ENCODE data around the gene TTC21B. TPM values are rescaled to one million over a fixed set of nuclear protein-coding genes. Genes with fewer than 3 reads are reported as not detected.
"Not testable (repeated sequence)": the region's sequence is repeated elsewhere in the genome, so short reads cannot be mapped to it uniquely, and the experiment has no call there.

The TTC21B gene
- total RNA-seq, 1 experiment from 2014 or later: 18.8 TPM

DNA sequence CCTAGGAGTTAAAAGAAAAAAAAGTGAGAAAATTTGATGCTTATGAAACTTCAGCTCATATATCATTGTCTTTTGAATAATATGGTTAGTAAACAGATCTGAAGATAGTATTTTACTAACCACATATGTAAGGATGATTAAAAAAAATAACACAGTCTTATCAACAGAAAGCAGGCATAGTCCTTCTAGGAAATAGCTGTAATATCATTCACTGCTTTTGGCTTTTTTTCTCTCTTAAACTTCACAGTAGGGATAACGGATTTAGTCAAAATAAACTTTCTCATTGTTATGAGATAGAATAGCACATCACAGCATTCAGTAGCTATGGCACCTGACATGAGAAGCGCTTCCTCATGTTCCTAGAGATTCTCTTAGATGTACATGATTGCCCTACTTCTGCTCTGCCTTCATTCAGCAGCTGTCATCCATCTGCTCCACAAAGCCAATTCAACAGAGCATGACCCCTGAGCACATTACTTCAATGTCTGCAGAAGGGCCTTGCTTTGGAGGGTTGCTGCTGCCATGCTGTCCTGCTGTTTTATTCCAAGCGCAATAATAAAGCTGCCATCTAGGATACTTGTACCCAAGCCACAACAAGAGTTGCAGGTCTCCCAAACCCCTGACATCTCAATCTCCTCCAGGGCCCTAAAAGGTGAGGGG lies 67.0 kb downstream of the TTC21B start:
- DNase-seq (ENCODE audit: low read depth): no peak

DNA sequence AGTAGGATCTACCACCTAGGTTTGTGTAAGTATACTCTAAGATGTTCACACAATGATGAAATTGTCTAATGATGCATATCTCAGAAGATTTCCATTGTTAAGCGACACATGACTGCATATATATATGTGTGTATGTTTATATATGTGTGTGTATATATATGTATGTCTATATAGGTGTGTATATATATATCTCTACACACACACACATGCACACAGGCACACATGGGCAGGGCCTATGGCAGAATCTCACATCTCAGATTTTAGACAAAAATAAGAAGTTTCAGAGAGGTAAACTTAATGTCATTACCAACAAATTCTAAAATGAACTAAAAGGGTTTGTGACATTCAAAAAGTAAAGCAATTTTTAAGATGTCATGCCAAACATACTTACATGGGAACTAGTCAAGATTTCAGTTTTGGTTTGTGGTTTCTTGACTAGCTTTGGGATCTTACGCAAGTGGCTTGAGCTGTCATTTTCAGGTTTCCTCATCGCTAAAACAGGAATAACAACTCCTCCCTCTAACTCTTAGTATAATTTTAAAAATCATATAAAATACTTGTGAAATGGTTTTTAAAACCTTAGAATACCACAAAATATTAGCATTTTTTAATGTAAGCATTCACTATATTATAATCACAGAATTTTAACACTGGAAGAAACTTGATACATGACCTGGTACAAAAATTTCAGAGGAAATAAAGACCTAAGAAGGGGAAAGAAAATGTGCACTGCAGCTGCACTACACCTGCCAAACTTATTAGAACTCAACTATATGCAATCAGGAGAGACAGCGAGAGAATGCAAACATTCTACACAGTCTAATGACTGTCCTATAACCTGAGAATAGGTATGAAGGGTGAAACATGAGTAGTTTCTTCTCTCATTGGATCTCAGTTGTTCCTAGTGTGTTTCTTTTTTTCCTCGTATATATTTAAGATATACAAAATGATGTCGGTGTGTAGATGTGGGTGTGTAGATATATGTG lies 75.7 kb downstream of the TTC21B start:
- peak; percentile 50 for DNase-seq (ENCODE audit: low read depth)

DNA sequence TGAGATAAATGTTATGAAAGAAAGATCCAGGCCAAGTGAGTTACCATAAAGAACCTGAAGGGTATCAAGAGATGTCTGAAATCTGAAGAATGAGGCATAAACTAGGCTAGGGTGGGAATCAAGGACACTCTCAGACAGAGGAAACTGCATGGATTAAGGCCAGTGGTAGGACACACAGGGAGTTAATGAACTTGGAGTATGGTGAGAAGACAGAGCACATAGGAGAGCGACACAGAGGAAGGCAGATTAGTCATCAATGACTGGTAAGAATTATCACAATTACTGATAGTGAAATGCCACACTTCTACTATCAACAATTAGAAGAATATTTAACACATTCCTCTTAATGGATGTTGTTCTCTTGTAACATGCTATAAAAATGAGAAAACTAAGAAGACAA lies 76.9 kb downstream of the TTC21B start:
- DNase-seq (ENCODE audit: low read depth): no peak

DNA sequence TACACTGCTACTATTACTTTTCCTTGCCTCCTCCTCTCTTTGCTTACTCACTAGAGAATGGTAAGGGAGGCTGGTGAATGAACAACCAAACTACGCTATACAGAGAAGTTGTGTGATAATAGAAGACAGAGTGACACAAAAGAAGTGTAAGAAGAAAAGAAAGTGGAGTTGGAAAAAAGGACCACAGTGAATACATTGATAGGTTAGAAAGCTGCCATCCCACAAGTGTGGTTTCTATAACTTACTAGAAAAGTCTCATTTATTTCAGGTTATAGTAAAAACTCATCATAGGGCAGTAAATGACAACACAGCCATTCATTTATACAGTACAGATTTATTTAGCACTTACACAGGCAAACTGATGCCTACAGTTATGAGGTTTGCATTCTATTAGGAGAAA lies 77.3 kb downstream of the TTC21B start:
- no peak for DNase-seq (ENCODE audit: low read depth)

DNA sequence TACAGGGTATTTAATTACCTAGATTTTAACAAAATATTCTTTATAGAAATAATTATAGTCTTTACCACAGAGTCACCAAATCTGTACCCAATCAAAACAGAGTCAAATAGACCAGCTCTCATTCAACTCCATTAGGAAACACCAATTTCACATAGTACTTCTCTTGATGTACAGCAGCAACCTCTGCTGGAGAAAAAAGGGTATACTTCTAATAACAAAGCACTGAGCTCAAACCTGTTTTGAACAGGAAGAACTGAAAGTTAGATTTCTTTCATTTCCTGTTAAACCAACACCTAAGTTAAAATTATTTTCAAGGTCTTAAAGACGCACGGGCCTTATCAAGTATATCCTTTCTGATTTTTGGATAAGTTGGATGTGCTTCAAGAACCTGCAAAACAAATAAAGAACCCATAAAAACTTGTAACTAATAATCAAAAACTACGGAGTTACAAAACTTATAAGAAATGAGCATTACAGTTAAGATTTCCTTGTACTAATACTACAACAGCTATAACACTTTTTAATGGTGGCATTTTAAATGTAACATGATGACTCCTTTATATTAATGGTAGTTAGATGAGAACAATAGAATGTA lies 79.0 kb downstream of the TTC21B start:
- peak; percentile 71 for DNase-seq (ENCODE audit: low read depth)

DNA sequence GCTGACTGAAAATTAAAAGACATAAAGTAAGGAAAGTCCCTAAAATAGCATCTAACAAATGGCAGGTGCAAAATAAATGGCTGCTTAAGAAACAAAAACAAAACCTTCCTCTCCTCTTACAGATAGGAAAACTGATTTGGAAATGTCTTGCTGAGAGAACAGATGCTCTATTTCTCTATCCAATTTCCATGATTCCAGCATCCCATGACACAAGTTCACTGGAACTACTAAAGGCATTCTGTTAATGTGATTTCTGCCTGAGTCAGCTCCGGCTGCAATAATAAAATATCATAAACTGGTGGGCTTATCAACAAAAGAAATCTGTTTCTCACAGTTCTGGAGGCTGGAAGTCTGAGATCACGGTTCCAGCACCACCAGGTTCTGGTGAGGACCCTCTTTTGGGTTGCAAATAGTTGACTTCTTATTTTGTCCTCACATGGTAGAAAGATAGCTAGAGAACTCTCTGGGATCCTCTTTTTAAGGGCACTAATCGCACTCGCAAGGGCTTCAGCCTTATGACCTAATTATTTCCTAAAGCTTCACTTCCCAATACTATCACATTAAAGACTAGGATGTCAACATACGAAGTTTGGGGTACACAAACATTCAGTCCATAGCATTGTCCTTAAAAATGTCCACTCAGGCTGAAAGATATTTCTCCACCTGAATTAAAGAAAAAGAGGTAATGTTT lies 81.3 kb downstream of the TTC21B start:
- no peak for DNase-seq (ENCODE audit: low read depth)

DNA sequence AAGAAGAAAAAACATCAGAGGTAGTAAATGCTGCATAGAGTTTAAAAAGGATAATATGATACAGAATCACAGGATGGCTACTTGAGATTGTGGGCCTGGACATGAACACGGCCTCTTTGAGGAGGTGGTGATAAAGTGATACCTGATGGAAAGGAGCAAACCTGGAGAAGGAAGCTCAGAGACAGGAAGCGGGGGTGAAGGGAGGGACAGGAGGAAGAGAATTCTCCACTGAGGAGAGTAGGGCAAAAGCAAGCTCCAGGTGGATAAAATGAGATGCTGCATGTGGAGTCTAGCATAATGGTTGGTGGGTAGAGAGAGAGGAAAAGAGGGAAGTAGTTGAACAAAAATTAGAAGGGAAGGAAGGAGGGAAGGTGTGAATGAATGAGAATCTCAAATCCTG lies 82.6 kb downstream of the TTC21B start:
- DNase-seq (ENCODE audit: low read depth): no peak

DNA sequence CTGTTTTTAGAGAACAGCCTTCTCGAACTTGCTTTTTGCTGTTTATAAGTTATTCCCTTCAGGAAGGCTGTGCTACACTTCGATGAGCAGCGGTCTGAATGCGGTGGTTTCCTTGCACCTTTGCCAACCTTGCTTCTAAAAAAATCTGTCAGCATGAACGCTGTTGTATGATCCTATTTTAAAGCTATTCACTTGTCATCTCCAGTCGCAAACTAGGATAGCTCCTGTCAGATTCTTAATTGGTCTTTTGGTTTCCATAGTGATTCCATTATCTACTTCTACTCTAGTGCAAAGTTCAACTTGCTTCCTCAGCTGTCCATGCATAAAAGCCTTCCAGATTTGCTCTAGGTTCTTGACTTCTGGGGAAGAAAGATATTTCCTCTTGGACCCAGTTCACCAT lies 83.2 kb downstream of the TTC21B start:
- DNase-seq (ENCODE audit: low read depth): no peak

DNA sequence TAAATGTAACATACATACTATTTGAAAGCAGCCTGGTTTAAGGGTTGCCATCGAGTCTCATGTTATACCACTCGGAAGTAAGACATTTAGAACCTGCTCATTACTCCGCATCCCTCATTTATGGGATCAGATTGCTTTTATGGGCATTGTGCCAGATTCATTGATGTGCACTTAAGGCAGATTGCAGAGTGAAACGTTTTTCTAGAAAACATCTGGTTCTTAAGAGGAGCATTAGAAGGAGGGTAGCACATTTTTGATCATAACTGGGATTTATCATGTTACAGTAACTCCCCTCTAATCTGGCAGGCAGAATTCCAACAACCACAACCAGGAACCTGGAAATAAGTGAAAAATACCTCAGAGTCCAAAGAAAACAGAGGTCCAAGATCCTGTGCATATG lies 85.4 kb downstream of the TTC21B start:
- no peak for DNase-seq (ENCODE audit: low read depth)

DNA sequence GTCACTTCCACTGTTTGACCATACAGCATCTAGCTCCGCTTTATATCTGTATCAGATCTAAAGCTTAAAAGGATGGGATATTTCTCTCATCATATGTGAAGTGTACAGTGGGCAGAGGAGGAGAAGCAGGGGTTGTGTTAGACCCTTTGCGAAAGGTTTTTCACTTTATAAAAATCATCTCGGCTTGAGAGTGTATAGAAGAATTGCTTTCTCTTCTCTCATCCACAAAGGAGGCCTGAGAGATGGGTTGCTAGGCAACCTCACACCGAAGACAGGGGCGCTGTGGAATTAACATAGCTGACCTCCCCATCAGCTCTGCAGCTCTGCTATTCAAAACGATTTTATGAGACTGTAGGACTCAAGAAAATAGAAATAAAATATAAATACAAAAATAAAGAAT lies 89.3 kb downstream of the TTC21B start:
- DNase-seq (ENCODE audit: low read depth): no peak

DNA sequence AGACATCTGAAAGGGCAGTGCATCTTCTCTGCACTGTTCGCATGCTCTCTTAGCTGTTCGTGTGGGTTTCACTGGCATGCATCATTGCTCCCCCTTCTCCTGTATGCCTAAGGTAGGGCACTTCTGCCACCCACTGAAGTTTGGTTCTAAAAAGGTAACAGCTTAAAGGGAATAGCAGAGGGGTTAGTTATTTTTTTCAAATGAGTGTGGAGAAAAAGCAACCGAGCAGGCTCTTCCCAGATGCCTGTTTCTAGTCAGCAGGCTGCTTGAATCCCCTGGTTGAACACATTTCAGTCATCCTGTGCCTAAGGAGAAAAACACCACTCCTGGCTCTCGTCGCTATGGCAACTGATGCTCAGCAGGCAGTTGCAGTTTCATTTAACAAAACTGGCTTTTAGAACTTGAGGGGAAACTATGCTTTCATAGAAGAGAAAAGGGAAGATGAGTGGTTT lies 89.7 kb downstream of the TTC21B start:
- DNase-seq (ENCODE audit: low read depth): no peak

DNA sequence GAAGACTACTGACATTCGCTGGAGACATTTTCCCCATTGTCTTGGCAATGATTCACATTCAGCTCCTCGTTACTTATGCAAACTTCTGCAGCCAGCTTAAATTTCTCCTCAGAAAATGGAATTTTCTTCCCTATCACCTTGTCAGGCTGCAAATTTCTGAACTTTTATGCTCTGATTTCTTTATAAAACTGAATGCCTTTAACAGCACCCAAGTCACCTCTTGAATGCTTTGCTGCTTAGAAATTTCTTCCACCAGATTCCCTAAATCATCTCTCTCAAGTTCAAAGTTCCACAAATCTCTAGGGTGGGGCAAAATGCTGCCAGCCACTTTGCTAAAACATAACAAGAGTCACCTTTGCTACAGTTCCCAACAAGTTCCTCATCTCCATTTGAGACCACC lies 92.5 kb downstream of the TTC21B start:
- DNase-seq (ENCODE audit: low read depth): not testable (repeated sequence)

DNA sequence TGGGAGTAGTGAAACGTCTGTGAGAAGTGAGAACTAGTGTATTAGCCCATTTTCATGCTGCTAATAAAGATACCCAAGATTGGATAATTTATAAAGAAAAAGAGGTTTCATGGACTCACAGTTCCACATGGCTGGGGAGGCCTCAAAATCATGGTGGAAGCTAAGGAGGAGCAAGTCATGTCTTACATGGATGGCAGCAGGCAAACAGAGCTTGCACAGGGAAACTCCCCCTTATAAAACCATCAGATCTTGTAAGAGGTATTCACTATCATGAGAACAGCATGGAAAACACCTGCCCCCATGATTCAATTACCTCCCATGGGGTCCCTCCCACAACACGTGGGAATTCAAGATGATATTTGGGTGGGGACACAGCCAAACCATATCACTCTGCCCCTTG lies 93.9 kb downstream of the TTC21B start:
- DNase-seq (ENCODE audit: low read depth): not testable (repeated sequence)

DNA sequence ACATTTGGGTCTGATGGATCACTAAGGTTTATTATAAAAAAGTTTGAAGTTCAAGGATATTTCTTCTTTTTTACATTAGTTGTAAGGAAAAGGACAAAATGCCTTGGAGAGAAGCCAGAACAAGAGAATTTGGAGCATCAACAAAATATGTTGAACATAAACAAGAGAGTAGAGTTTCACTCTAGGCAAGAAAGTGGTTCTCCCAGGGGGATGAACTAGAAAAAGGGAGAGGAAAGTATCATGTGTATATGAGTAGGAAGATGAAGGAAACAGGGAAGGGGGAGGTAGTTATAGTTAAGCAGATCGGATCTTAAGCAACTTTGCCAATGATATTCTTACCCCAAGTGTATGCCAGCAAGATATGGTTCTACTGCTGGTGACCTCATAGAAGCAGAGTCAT lies 95.7 kb downstream of the TTC21B start:
- peak; percentile 25 for DNase-seq (ENCODE audit: low read depth)

DNA sequence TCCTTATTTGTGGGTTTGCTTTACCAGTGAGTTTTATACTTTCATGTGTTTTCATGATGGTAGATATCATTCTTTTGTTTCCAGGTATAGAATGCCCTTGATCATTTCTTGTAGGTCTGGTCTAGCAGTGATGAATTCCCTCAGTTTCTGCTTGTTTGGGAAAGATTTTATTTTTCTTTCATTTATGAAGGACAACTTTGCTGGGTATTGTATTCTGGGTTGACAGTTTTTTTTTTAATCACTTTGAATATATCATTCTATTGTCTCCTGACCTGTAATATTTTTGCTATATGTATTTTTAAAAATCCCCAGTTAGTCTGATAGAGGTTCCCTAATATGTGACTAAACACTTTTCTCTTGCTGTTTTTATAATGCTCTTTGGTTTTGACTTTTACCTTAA lies 101.2 kb downstream of the TTC21B start:
- DNase-seq (ENCODE audit: low read depth): no peak

DNA sequence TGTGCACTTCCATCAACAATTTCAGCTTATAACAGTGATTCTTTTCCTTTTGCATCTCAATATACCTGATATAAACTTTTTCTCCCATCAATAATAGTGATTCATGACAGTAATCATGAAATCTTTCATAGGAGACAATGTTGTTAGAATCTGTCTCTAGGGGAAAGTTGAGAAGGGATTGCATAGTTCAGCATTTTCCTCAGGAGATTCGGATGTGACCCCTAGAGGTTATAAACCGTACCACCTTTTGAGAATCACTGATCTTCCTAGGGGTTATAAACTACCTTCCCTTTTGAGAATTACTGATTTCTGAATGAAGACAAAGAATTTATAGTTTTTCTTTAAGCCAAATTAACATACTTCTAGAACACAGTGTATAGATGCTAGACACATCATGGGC lies 106.6 kb downstream of the TTC21B start:
- no peak for DNase-seq (ENCODE audit: low read depth)

DNA sequence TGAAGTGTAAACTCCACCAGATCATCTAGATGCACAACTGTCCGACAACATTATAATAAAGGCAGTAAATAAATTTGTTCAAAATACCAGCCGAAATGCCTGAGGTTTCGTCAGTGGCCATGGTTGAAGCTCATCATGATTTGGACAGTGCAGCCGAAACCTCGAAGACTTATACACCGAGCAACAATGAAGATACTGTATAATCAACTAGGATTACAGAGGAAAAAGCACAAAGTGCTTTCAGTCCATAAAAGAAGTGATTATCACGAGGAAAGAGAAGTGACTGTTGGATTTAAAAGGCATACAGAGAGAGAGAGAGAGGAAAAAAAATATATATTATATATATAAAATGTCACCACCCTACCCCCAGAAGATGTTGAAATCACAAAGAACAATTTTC lies 107.5 kb downstream of the TTC21B start:
- DNase-seq (ENCODE audit: low read depth): no peak

DNA sequence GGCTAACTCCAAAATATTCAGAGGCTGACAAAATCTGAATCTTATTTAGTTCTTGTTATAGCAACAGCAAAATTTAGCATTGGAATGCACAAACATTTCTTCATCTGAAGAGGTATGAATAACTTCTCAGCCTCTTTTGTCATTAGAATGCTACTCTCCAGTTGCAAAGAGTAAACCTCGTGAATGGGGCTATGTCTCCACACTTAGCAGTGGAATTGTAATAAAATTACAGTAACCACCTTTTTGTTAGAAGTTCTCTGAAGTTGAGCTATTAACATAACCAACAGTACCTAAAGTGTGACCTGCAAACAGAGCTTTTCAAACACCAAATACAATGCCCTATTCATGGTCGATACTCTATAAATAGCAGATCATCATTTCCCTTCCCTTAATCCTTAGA lies 109.4 kb downstream of the TTC21B start:
- DNase-seq (ENCODE audit: low read depth): no peak

DNA sequence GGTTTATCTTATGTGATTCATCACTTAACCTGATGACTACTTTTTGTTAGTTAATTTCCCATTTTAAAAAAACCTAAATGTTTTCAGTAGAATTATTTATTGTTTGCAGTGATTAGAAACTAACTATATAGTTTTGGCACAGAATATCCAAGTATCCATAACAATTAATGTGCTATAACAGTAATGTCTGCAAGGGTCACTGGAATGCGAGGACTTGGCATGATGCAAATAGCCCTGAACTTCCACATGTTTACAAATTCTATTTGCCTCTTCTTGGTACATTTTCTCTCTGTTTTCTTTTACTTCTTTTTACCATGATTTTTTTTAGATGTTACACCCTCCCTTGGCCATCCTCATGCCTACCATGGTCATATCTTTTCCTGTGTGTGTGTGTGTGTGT lies 110.2 kb downstream of the TTC21B start:
- DNase-seq (ENCODE audit: low read depth): no peak

DNA sequence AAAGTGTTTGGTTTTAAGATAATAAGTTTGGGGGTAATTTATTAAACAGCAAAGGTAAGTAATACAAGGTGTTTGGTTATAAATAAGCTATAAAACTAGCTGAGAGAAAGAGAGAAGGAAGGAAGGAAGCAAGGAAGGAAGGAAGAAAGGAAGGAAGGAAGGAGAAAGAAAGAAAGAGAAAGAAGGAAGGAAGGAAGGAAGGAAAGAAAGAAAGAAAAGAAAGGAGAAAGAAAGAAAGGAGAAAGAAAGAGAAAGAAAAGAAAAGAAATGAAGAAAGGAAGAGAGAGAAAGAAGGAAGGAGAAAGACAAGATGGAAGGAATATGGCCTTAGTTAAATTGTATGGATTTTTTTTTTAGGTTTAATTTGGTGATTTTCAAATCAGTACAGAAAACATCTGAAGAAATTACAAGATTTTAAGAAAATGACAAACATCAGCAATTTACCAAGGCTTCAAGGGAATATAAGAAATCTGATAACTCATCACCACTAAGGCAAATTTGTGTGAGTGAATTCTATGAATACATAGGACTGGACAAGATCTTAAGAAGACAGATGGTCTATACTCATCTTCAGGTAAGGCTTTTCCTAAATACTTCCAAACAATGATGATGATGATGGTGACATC lies 113.1 kb downstream of the TTC21B start:
- DNase-seq (ENCODE audit: low read depth): no peak

DNA sequence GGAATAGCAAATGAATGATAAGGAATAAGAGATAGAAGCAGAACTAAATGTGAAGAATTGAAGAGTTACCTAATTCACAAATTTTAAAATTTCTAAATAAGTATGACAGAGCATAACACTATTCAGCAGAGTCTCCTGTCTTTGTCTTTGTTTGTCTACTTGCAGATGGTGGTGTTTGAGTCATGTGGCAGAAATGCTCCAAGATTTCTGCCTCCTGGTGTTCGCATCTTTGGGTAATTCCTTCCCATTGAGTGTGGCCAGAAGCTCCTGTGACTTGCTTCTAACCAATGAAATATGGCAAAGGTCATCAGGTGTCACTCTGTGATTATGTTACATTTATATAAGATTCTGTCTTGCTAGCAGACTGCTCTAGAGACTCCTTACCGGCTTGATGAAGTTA lies 114.0 kb downstream of the TTC21B start:
- peak; percentile 37 for DNase-seq (ENCODE audit: low read depth)
